ENCODE results near the gene HTR7.
"Not testable (repeated sequence)": the region's sequence is repeated elsewhere in the genome, so short reads cannot be mapped to it uniquely, and the experiment has no call there.

HTR7 gene

DNA sequence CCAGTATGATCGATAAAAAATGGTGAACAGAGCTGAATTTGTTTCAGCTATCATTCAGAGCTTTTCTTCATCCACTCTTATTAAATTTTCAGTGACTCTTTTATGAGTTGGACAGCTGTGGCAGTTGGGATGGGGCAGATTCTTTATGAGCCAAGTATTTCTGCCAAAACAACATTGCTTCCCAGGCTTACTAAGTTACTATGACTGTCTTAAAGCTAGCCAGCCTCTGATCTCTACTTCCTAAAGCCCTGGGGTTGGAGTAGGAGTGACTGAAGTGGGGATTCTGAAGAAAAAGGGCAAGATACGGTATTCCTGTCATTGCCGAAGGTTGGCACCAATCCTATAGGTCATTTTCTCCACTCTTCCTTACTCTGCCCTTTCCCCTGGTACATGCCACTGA, 26.6 kb upstream of the HTR7 start:
- no peak for TF ChIP-seq Cebpa-rat (IDR thresholded peaks at IDR 0.05)
- Histone ChIP-seq H3K4me3 (no peak overlapping the region), H4K20me1 (0 out of 2 replicates have a peak, but pooled peaks cover 18% of the 10 kb centered on the region), H3K4me2 (no peak overlapping the region), H3K9ac (no peak overlapping the region), H3K4me1 (no peaks in the 10 kb centered on the region), H3K9me3 (no peaks in the 10 kb centered on the region), H3K27ac (no peak overlapping the region), H3K36me3 (peaks cover 93% of the 10 kb centered on the region), H3K27me3 (no peaks in the 10 kb centered on the region)

DNA sequence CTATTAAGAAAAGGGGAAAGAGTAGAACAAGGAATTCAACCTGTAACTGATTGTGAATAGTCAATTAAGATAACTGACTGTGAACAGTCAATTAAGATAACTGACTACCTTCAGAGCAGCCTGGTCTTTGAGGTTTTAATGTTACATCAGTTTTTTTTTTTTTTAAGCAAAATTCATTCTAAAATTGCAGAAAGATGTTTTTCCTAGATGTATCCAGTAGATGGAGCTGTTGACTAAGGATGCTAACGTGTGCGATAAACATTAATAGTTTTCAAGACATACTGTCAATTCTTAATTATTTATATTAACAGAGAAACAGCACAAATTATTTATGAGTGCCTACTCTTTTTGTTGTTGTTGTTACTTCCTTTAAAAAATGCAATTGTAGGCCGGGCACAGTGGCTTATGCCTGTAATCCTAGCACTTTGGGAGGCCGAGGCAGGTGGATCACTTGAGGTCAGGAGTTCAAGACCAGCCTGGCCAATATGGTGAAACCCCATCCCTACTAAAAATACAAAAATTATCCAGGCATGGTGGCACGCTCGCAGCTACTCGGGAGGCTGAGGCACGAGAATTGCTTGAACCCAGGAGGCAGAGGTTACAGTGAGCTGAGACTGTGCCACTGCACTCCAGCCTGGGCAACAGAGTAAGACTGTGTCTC, 22.4 kb upstream of the HTR7 start:
- not testable (repeated sequence) for H3K4me1 ChIP-seq, H3K4me2 ChIP-seq, H3K9me3 ChIP-seq, H3K27me3 ChIP-seq, H3K4me3 ChIP-seq, H3K27ac ChIP-seq, H3K9ac ChIP-seq
- Histone ChIP-seq H4K20me1 (0 out of 2 replicates have a peak, but pooled peaks cover 12% of the 10 kb centered on the region), H3K36me3 (peaks cover 89% of the 10 kb centered on the region)

DNA sequence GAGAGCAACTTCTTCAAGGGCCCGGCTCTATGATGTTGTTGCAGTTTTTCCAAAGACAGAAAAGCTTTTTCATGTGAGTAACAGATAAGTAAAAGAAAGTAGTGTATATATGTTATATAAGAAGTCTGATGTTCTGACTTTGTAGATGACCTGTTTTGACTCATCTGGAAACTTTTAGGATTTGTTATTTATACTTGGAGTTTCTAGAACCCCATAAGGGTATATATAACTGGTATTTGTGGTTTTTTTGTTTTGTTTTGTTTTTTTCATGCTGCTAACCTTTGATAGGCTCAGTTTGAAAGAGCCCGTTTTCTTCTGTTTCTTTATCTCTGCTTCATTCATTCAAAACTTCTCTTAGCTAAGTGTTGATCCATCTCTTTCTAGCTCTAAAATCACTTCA, 21.2 kb upstream of the HTR7 start:
- no peak for TF ChIP-seq Cebpa-rat (IDR thresholded peaks at IDR 0.05)
- Histone ChIP-seq H3K9ac (no peak overlapping the region), H3K9me3 (no peaks in the 10 kb centered on the region), H3K4me3 (no peak overlapping the region), H3K4me1 (peaks cover 4% of the 10 kb centered on the region), H3K36me3 (peaks cover 78% of the 10 kb centered on the region), H3K27me3 (no peaks in the 10 kb centered on the region), H3K27ac (no peak overlapping the region), H4K20me1 (peaks cover 13% of the 10 kb centered on the region; the same call in 1 of the 2 replicates), H3K4me2 (no peak overlapping the region)

DNA sequence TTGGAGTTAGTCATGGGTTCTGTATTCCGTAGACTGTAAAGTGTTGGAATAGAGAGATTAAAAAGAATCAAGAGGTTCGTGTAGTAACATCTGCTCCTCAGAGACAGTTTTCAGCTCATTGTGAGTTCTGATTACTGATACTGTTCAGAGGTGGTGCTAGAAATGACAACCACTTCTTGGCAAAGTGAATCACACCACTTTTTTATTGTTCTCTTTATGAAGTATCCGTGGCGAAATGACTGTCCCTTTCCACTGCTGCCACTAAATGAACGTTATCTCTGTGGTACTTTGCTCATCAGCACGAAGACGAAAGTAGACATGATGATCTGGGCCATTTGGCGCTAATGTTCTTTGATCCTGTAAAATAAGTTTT, 14.8 kb upstream of the HTR7 start:
- Histone ChIP-seq H3K9ac (peak overlapping the region; percentile 89), H3K9me3 (peaks cover 11% of the 10 kb centered on the region; the same call in 1 of the 2 replicates), H3K4me2 (peak overlapping the region; percentile 92), H3K27me3 (no peaks in the 10 kb centered on the region), H3K36me3 (peaks cover 21% of the 10 kb centered on the region), H3K4me3 (peak overlapping the region; percentile 89), H3K4me1 (peaks cover 28% of the 10 kb centered on the region), H3K27ac (peak overlapping the region; percentile 81; the same call in 1 of the 2 replicates), H4K20me1 (peaks cover 28% of the 10 kb centered on the region)
- TF ChIP-seq Cebpa-rat (IDR thresholded peaks at IDR 0.05): no peak

DNA sequence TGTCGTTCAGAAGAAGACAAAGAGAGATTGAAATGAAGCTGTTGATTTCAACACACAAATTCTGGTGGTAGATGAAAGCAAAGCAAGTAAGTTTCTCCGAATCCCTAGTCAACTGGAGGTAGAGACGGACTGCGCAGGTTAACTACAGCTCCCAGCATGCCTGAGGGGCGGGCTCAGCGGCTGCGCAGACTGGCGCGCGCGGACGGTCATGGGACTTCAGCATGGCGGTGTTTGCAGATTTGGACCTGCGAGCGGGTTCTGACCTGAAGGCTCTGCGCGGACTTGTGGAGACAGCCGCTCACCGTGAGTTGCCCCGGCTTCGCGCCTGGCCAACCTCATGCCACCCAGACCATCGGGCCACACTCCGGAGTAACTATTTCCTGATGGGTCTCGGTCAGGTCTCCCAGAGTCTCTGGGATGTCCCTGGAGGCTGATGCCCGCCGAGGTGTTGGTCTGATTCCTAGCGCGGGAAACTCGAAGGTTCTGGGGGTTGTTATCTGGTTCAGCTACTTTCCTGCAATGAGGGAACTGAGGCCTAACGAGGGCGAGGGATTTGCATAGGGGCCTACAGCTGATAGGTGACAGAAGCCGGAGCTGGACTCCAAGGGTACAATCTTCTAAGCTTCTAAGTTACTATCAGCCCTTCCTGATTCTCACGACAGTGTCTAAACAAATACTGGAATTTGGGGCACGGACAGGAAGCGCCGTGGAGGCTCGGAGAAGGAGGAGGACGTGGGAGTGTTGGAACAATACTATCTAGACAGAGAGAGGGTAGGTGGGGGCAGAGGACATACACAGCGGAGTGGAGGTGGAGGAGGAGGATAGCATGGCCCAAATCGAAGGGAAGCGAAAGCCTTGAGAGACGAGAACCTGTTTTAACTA, 14.2 kb upstream of the HTR7 start, which contains the start of gene RPP30:
TSS of gene RPP30 (plus strand) at position 209 of the 882 bp plus-strand sequence. CDS start at position 222, 13 bp downstream.
- Histone ChIP-seq H4K20me1 (peaks cover 28% of the 10 kb centered on the region), H3K36me3 (peaks cover 15% of the 10 kb centered on the region), H3K4me3 (peak within 1 kb of the TSS; percentile 89), H3K27me3 (no peaks in the 10 kb centered on the region), H3K4me1 (peaks cover 28% of the 10 kb centered on the region), H3K9ac (peak within 1 kb of the TSS; percentile 89), H3K9me3 (peaks cover 11% of the 10 kb centered on the region; the same call in 1 of the 2 replicates), H3K4me2 (peak within 1 kb of the TSS; percentile 92), H3K27ac (peak within 1 kb of the TSS; percentile 81)
- no peak for TF ChIP-seq Cebpa-rat (IDR thresholded peaks at IDR 0.05)

DNA sequence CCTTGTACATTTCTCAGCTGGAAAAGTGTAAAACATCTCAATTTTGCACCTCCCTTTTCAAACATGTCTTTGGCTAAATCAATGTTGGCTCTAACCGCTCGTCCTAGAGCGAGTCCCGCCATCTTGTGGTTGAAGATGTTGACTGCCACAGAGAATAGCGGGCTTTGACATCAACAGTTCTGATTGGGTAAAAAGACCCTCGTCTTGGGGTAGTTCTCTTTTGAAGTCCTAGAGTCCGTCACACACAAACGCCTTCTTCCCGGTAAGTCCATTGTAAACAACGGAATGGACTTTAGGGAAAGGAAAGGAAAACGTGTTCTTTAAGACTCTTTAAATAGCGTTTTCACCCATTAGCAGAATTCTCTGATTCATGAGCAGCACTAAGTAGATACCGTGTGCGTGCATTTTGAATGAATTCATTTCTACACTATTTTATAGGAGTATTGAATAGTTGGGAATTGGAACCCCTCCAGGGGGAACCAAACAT, 13.5 kb upstream of the HTR7 start:
- H4K20me1 ChIP-seq: peaks cover 28% of the 10 kb centered on the region
- H3K4me1 ChIP-seq: peaks cover 28% of the 10 kb centered on the region
- no peak for TF ChIP-seq Cebpa-rat (IDR thresholded peaks at IDR 0.05)
- H3K9me3 ChIP-seq: peaks cover 11% of the 10 kb centered on the region; the same call in 1 of the 2 replicates
- H3K27ac ChIP-seq: 0 out of 2 replicates have a peak overlapping the region, but pooled peaks have one; percentile 81
- H3K4me3 ChIP-seq: peak overlapping the region; percentile 89
- H3K4me2 ChIP-seq: peak overlapping the region; percentile 92
- peaks cover 8% of the 10 kb centered on the region for H3K36me3 ChIP-seq
- peak overlapping the region; percentile 89; the same call in 1 of the 2 replicates for H3K9ac ChIP-seq
- H3K27me3 ChIP-seq: no peaks in the 10 kb centered on the region

DNA sequence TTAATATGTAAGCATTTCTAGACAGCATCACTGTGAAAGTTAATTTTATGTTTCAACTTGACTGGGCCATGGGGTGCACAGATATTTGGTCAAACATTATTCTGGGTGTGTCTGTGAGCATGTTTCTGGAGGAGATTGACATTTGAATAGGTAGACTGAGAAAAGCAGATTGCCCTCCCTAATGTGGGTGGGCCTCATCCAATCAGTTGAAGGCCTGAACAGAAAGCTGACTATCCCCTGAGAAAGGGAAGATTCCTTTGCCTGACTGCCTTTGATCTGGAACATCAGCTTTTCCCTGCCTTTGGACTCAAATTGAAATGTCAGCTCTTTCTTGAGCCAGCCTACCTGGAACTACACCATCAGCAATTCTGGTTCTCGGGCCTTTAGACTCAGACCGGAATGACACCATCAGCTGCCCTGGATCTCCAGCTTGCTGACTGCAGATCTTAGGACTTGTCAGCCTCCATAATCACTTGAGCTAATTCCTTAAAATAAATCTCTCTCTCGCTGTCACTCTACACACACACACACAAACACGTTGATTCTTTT, 8.3 kb upstream of the HTR7 start:
- Histone ChIP-seq H4K20me1 (no peaks in the 10 kb centered on the region), H3K36me3 (no peaks in the 10 kb centered on the region), H3K4me2 (no peak overlapping the region), H3K27me3 (no peaks in the 10 kb centered on the region; the same call in 1 of the 2 replicates), H3K9me3 (peaks cover 11% of the 10 kb centered on the region; the same call in 1 of the 2 replicates), H3K4me1 (peaks cover 6% of the 10 kb centered on the region), H3K9ac (no peak overlapping the region), H3K27ac (no peak overlapping the region), H3K4me3 (no peak overlapping the region)
- TF ChIP-seq Cebpa-rat (IDR thresholded peaks at IDR 0.05): no peak

DNA sequence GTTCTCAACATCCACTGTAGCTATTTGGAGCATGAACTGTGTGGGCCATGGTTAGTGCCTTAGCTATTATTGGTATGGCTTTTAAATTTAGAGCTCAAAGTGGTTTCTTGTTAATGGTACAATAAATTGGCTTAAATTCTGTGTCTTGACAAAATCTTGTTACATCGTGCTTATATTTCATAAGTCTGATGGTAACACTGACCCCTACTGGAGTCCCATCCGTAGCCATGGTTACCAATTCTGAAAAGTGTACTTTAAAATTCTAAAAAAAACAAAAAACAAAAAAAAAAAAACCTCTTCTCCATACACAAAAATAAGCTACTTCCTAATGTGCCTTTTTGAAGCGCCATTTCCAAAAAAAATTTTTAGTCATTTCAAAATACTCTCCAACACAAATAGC, 7.6 kb upstream of the HTR7 start:
- H3K27ac ChIP-seq: no peak overlapping the region
- no peak overlapping the region for H3K9ac ChIP-seq
- H3K4me3 ChIP-seq: no peak overlapping the region
- TF ChIP-seq Cebpa-rat (IDR thresholded peaks at IDR 0.05): no peak
- H3K36me3 ChIP-seq: no peaks in the 10 kb centered on the region
- no peak overlapping the region for H3K4me2 ChIP-seq
- peaks cover 6% of the 10 kb centered on the region; the same call in 1 of the 2 replicates for H3K27me3 ChIP-seq
- no peaks in the 10 kb centered on the region for H4K20me1 ChIP-seq
- H3K9me3 ChIP-seq: peaks cover 11% of the 10 kb centered on the region; the same call in 1 of the 2 replicates
- H3K4me1 ChIP-seq: no peaks in the 10 kb centered on the region

DNA sequence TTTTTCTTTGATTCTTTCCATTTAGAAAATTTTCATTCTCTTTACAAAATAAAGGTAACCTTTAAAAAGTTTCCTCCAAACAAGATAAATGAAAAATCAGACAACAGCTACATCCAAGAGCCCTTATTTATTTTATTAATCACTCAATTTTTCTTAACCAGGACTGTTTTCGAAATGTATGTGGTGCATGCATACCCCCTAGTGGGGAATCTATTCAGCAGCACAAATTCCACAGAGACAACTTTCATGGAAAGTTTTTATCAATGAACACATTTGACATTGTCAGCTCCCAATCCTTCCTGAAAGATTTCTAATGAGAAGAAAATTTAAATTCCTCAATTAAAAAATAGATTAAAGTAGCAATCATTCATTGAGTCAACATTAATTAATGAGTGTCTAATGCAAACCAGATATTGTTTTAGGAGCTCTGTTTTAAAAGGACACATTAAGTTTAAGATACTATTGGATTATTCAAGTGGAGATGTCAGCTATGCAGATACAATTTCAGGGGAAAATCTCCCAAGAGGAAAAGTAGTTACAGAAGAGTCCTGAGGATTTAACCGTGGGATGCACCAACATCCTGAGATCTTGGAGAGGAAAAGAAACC, 5.2 kb upstream of the HTR7 start:
- Histone ChIP-seq H4K20me1 (0 out of 2 replicates have a peak, but pooled peaks cover 9% of the 10 kb centered on the region), H3K27ac (no peak overlapping the region), H3K4me3 (no peak overlapping the region), H3K27me3 (peaks cover 30% of the 10 kb centered on the region), H3K4me2 (no peak overlapping the region), H3K9ac (no peak overlapping the region), H3K4me1 (0 out of 2 replicates have a peak, but pooled peaks cover 6% of the 10 kb centered on the region), H3K36me3 (no peaks in the 10 kb centered on the region), H3K9me3 (no peaks in the 10 kb centered on the region)
- no peak for TF ChIP-seq Cebpa-rat (IDR thresholded peaks at IDR 0.05)

All from BLaER1 (cell line).